Occipital lobe (tissue), 2 donors: Measurements from ENCODE around the gene TGM3. TPM values are rescaled to one million over a fixed set of nuclear protein-coding genes. Genes with fewer than 3 reads are reported as not detected.

Experiments
- DNase-seq: peaks from one replicate; lab custom pipeline; 2025; lab: John Stamatoyannopoulos, UW
- total RNA-seq: library from RNA; depleted of rRNA; stranded (reverse); fragments of >200 nt; gene quantifications from one replicate; pipeline ENCODE4 v1.2.3, GENCODE V29; 2014

TGM3 gene
- total RNA-seq, 1 donor from 2014 or later: 0.16 TPM

GRCh38 chr20:2307136-2307535, 11.3 kb downstream of the TGM3 start:
- DNase-seq: no peak

- DNase-seq: no peak
These were observed 15.5 kb downstream of the TGM3 start for GRCh38 chr20:2311329-2311728.

GRCh38 chr20:2312876-2313275, 17.1 kb downstream of the TGM3 start:
- DNase-seq: no peak

- DNase-seq: no peak
These were observed 17.5 kb downstream of the TGM3 start for GRCh38 chr20:2313316-2313715.

GRCh38 chr20:2314759-2315439, 19.1 kb downstream of the TGM3 start:
- DNase-seq: no peak

GRCh38 chr20:2315440-2315778, 19.6 kb downstream of the TGM3 start:
- DNase-seq: no peak

GRCh38 chr20:2316847-2317495, 21.2 kb downstream of the TGM3 start:
- no peak for DNase-seq

- no peak for DNase-seq
These were observed 25.2 kb downstream of the TGM3 start for GRCh38 chr20:2320813-2321658.

GRCh38 chr20:2323051-2323450, 27.2 kb downstream of the TGM3 start:
- no peak for DNase-seq

- no peak for DNase-seq
These were observed 30.2 kb downstream of the TGM3 start for GRCh38 chr20:2326046-2326445.

GRCh38 chr20:2327620-2328555, 32.1 kb downstream of the TGM3 start:
- no peak for DNase-seq

- DNase-seq: no peak
These were observed 33.5 kb downstream of the TGM3 start for GRCh38 chr20:2329286-2329685.

- no peak for DNase-seq
These were observed 34.4 kb downstream of the TGM3 start for GRCh38 chr20:2330090-2330695.

- no peak for DNase-seq
These were observed 35.3 kb downstream of the TGM3 start for GRCh38 chr20:2331106-2331505.

GRCh38 chr20:2331901-2332565, 36.2 kb downstream of the TGM3 start:
- DNase-seq: no peak

GRCh38 chr20:2332711-2333110, 36.9 kb downstream of the TGM3 start:
- no peak for DNase-seq

GRCh38 chr20:2333821-2334220, 38.0 kb downstream of the TGM3 start:
- no peak for DNase-seq

- DNase-seq: no peak
These were observed 39.5 kb downstream of the TGM3 start for GRCh38 chr20:2335096-2335870.

GRCh38 chr20:2336471-2336870, 40.7 kb downstream of the TGM3 start:
- no peak for DNase-seq

- no peak for DNase-seq
These were observed 41.3 kb downstream of the TGM3 start for GRCh38 chr20:2337142-2337541.
